Naive B cell (primary cell): ENCODE measurements around the gene MEIS2. TPM values are rescaled to one million over a fixed set of nuclear protein-coding genes. Genes with fewer than 3 reads are reported as not detected.

Source experiments
- ATAC-seq, 2 donors: fragments of 150-1000 bp; cut with Tn5 transposase; 2 replicates each; pipeline ENCODE4 v1.10.0; 2021; ENCODE audit warnings: low read depth in 2 of 2, mild to moderate bottlenecking in 2 of 2, moderate library complexity in 2 of 2
- DNase-seq: peaks from one replicate; pipeline ENCODE4 v3.0.0; 2022
- H3K27ac Mint-ChIP-seq, 6 donors: one replicate each; pipeline ENCODE4 v1.8.0; 2020 to 2022; ENCODE audit warnings: mild to moderate bottlenecking in 6 of 6, mixed read lengths in 6 of 6, moderate library complexity in 5 of 6, inconsistent platforms in 2 of 6
- H3K27me3 Mint-ChIP-seq, 3 donors: one replicate each; pipeline ENCODE4 v1.8.0; 2021 to 2022; ENCODE audit warnings: mixed read lengths in 3 of 3, mild to moderate bottlenecking in 1 of 3
- H3K36me3 Mint-ChIP-seq, 2 donors: one replicate each; pipeline ENCODE4 v1.8.0; 2020 to 2022; ENCODE audit warnings: mixed read lengths in 2 of 2, inconsistent platforms in 1 of 2, mild to moderate bottlenecking in 1 of 2
- H3K4me1 Mint-ChIP-seq, 3 donors: one replicate each; pipeline ENCODE4 v1.8.0; 2020 to 2022; ENCODE audit warnings: mixed read lengths in 3 of 3, inconsistent platforms in 1 of 3, mild to moderate bottlenecking in 1 of 3, moderate library complexity in 1 of 3
- H3K4me3 Mint-ChIP-seq, 8 donors: one replicate each; pipeline ENCODE4 v1.8.0; 2020 to 2022; ENCODE audit warnings: mild to moderate bottlenecking in 8 of 8, mixed read lengths in 8 of 8, moderate library complexity in 8 of 8, inconsistent platforms in 2 of 8
- H3K9me3 Mint-ChIP-seq, 7 donors: one replicate each; pipeline ENCODE4 v1.8.0; 2020 to 2022; ENCODE audit warnings: mixed read lengths in 7 of 7, mild to moderate bottlenecking in 5 of 7, inconsistent platforms in 2 of 7, moderate library complexity in 1 of 7
- polyA plus RNA-seq, 6 donors: library from polyadenylated mRNA; unstranded; fragments of 300-500 nt; fragmentation: Illumina TruSeq; gene quantifications; one replicate each; pipeline ENCODE4 v1.2.3, GENCODE V29; 2021; ENCODE audit warnings: low read depth in 6 of 6

Gene MEIS2
- polyA plus RNA-seq, 6 donors from 2014 or later: not detected

DNA sequence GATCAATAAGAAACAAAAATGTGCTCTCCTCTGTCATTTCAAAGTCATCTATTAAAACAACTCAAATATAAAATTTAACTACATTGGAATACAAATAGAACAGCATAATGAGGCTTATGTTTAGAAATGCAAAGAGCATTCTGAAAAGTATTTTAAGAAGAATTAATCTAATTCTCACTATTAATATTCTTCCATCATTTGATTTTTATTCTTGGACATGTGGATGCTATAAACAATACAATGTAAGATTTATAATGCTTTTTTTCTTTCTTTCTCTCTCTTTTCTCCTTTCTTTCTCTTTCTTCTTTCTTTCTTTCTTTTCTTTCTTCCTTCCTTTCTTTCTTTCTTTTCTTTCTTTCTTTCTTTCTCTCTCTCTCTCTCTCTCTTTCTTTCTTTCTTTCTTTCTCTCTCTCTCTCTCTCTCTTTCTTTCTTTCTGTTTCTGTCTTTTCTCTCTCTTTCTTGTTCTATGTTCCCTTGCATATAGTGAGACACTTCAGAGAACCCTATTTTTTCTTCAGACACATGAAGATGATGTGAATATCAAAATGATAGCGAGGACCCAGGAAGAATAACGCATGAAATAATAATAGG lies 32.6 kb upstream of the MEIS2 start:
- Mint-ChIP-seq H3K27ac (peak overlapping the region in 1 of 6 donors; percentile 34), H3K4me1 (no peaks in the 10 kb centered on the region), H3K36me3 (no peaks in the 10 kb centered on the region), H3K27me3 (peaks cover 4 to 10% (median 8%) of the 10 kb centered on the region in 3 donors), H3K9me3 (no peaks in the 10 kb centered on the region), H3K4me3 (no peak overlapping the region)
- ATAC-seq (no peak), DNase-seq (no peak)

GRCh38 chr15:37131621-37132020 lies 31.3 kb upstream of the MEIS2 start:
- no peaks in the 10 kb centered on the region for H3K9me3 Mint-ChIP-seq
- no peak overlapping the region for H3K4me3 Mint-ChIP-seq
- no peaks in the 10 kb centered on the region for H3K36me3 Mint-ChIP-seq
- peaks cover 4 to 10% (median 8%) of the 10 kb centered on the region in 3 donors for H3K27me3 Mint-ChIP-seq
- no peak for DNase-seq
- ATAC-seq: no peak
- H3K27ac Mint-ChIP-seq: no peak overlapping the region
- H3K4me1 Mint-ChIP-seq: no peaks in the 10 kb centered on the region

- Mint-ChIP-seq H3K4me1 (no peaks in the 10 kb centered on the region), H3K36me3 (no peaks in the 10 kb centered on the region), H3K9me3 (no peaks in the 10 kb centered on the region), H3K4me3 (no peak overlapping the region), H3K27ac (no peak overlapping the region), H3K27me3 (peaks cover 4 to 8% (median 4%) of the 10 kb centered on the region in 3 donors)
- no peak for ATAC-seq
- DNase-seq: no peak
These were observed 30.0 kb upstream of the MEIS2 start for GRCh38 chr15:37130356-37130755.

DNA sequence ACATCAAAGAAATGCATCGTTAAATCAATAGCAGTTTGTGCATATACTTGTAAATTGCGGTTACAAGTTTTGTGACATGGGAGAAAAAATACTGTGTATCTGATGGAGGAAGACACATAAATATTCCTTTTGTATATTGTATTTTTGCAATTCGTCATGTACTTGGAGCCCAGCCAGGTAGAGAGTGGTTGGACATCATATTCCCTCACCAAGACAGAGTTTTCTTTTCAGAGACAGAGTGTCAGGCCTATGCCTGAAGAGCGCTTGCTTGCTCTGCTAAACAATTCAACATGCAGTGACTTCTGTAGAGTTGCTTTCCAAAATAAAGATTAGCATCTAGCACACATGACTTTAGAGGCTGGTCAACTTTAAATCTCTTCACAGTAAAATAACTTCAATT lies 24.8 kb upstream of the MEIS2 start:
- H3K27me3 Mint-ChIP-seq: peaks cover 0 to 11% (median 11%) of the 10 kb centered on the region in 3 donors

DNA sequence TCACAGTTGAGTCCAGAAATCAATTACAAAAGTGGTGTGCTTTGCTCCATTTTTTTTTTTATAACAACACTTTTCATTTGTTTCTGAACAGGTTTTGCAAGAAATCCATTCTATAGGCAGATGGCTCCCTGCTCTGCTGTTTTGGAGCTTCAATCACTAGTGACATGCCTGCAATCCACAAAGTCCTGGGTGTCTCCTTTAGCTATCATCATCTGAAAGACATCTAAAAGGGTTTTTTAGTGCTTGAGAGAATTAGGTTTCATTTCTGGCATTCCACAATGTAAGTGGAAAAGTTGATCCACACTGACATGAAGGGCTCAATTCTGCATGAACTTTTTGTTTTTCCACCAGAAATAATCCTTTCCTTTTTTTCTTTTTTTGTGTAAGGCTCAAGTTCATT lies 24.0 kb upstream of the MEIS2 start:
- ATAC-seq: no peak
- Mint-ChIP-seq H3K27me3 (peaks cover 0 to 11% (median 7%) of the 10 kb centered on the region in 3 donors), H3K4me3 (no peak overlapping the region), H3K9me3 (no peaks in the 10 kb centered on the region), H3K36me3 (no peaks in the 10 kb centered on the region), H3K27ac (no peak overlapping the region), H3K4me1 (no peaks in the 10 kb centered on the region)
- no peak for DNase-seq

More for the DNA sequence above, 24.8 kb upstream of the MEIS2 start:
- Mint-ChIP-seq H3K27ac (no peak overlapping the region), H3K36me3 (no peaks in the 10 kb centered on the region), H3K4me1 (no peaks in the 10 kb centered on the region), H3K9me3 (no peaks in the 10 kb centered on the region), H3K4me3 (no peak overlapping the region)
- DNase-seq (no peak), ATAC-seq (no peak)

DNA sequence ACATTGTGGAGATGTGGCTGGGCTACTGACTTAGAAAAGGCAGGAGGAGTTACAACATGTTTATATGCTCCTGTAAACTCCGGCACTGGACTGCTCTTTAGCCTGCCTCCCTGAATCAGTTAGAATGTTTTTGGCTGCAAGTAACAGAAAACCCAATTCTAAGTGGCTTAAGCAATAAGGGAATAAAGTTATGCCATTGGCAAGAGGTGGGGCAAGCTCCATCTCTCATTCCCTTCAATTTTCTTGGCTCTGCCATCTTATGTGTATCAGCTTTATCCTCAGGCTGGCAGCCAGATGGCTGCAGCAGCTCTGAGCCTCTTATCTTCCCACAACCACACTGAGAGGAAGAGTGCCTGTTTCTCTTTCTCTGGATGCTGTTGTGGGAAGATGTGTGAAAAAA lies 22.4 kb upstream of the MEIS2 start:
- ATAC-seq (no peak), DNase-seq (no peak)
- no peaks in the 10 kb centered on the region for H3K4me1 Mint-ChIP-seq
- H3K27me3 Mint-ChIP-seq: peaks cover 0 to 11% (median 7%) of the 10 kb centered on the region in 3 donors
- H3K27ac Mint-ChIP-seq: no peak overlapping the region
- H3K9me3 Mint-ChIP-seq: no peaks in the 10 kb centered on the region
- H3K36me3 Mint-ChIP-seq: no peaks in the 10 kb centered on the region
- no peak overlapping the region for H3K4me3 Mint-ChIP-seq

DNA sequence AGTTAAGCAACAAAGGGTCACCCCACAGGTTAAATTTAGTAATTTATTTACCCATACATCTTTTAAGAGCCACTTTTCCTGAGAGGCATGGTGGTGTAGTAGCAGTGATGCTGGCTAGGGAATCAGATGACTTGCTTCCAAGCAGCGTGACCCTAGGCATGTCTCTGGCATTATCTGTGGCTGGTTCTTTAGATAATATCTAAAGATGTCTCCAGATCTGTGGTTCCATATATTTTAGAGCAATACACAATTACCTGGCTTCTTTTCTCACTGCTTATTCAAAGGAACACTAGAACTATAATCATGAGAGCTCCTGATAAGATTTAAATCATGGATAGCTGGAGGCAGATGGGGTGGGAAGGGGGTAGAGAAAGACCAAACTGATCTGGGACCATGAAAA lies 21.1 kb upstream of the MEIS2 start:
- peaks cover 8 to 12% (median 11%) of the 10 kb centered on the region in 3 donors for H3K27me3 Mint-ChIP-seq
- no peak overlapping the region for H3K4me3 Mint-ChIP-seq
- H3K9me3 Mint-ChIP-seq: peaks cover 0 to 3% (median 0%) of the 10 kb centered on the region in 7 donors
- H3K36me3 Mint-ChIP-seq: no peaks in the 10 kb centered on the region
- ATAC-seq (no peak), DNase-seq (no peak)
- no peaks in the 10 kb centered on the region for H3K4me1 Mint-ChIP-seq
- no peak overlapping the region for H3K27ac Mint-ChIP-seq

- Mint-ChIP-seq H3K27ac (no peak overlapping the region), H3K9me3 (peaks cover 0 to 13% (median 3%) of the 10 kb centered on the region in 7 donors), H3K4me1 (no peaks in the 10 kb centered on the region), H3K36me3 (peaks cover 0 to under 1% of the 10 kb centered on the region in 2 donors), H3K27me3 (peaks cover 30 to 38% (median 33%) of the 10 kb centered on the region in 3 donors), H3K4me3 (no peak overlapping the region)
- DNase-seq (no peak), ATAC-seq (no peak)
These were observed 16.7 kb upstream of the MEIS2 start for GRCh38 chr15:37117030-37117429.

DNA sequence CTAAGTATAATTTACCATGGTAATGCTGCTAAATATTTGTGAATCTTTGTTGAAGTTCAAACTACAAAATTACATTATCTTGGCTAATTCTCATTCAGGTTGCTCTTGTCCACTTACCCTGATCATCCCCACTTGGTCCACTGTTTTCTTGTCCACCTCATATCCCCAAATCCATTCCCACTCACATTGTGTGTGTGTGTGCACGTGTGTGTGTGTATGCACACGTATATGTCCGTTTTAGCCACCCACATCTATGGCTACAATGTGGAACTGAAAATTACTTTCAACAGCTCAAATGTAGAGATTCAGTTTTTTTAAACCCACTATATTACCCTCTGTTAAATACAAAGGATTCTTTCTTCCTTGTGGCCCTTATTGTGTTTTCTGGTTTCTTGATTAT lies 15.2 kb upstream of the MEIS2 start:
- DNase-seq (no peak), ATAC-seq (no peak)
- Mint-ChIP-seq H3K9me3 (peaks cover 0 to 16% (median 7%) of the 10 kb centered on the region in 7 donors), H3K4me3 (no peak overlapping the region), H3K4me1 (peaks cover 3 to 13% (median 10%) of the 10 kb centered on the region in 3 donors), H3K36me3 (peaks cover 0 to 12% of the 10 kb centered on the region in 2 donors), H3K27me3 (peaks cover 45 to 47% (median 45%) of the 10 kb centered on the region in 3 donors), H3K27ac (no peak overlapping the region)

- DNase-seq (no peak), ATAC-seq (no peak)
- Mint-ChIP-seq H3K36me3 (peaks cover 0 to 12% of the 10 kb centered on the region in 2 donors), H3K4me1 (peaks cover 12 to 23% (median 15%) of the 10 kb centered on the region in 3 donors), H3K9me3 (peaks cover 0 to 35% (median 9%) of the 10 kb centered on the region in 7 donors), H3K4me3 (no peak overlapping the region), H3K27me3 (peaks cover 65 to 67% (median 65%) of the 10 kb centered on the region in 3 donors), H3K27ac (no peak overlapping the region)
These were observed 12.8 kb upstream of the MEIS2 start for GRCh38 chr15:37112971-37113670.

DNA sequence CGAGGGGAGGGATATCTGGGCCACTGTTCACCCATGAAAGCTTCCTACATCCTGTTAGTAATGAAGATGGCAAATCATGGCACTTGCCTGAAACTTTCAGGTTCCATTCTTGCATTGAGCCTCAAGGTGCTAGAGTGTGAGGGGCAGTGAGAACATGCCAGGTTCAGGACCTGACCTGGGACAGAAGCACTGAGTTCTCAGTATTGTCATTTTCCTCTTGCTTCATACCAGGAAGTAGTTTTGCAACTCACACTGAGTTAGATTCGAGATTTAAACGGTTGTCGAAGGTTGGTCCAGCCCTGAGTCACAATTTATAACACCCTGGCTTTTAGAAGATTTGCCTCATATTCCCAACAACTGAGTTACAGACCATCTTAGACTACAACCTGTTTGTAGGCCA lies 11.8 kb upstream of the MEIS2 start:
- ATAC-seq: no peak
- peaks cover 15 to 23% (median 15%) of the 10 kb centered on the region in 3 donors for H3K4me1 Mint-ChIP-seq
- H3K9me3 Mint-ChIP-seq: peaks cover 0 to 42% (median 12%) of the 10 kb centered on the region in 7 donors
- H3K27ac Mint-ChIP-seq: no peak overlapping the region
- peak overlapping the region in 2 of 8 donors; percentile 19 to 54 for H3K4me3 Mint-ChIP-seq
- DNase-seq: no peak
- H3K27me3 Mint-ChIP-seq: peaks cover 73 to 75% (median 74%) of the 10 kb centered on the region in 3 donors
- H3K36me3 Mint-ChIP-seq: peaks cover 0 to 19% of the 10 kb centered on the region in 2 donors

- Mint-ChIP-seq H3K27ac (peak overlapping the region in 1 of 6 donors; percentile 75), H3K4me1 (peaks cover 15 to 26% (median 15%) of the 10 kb centered on the region in 3 donors), H3K36me3 (peaks cover 0 to 20% of the 10 kb centered on the region in 2 donors), H3K4me3 (peak overlapping the region in 6 of 8 donors; percentile 9 to 85 (median 38)), H3K9me3 (peaks cover 0 to 46% (median 12%) of the 10 kb centered on the region in 7 donors), H3K27me3 (peaks cover 76 to 83% (median 77%) of the 10 kb centered on the region in 3 donors)
- ATAC-seq: no peak
- no peak for DNase-seq
These were observed 11.0 kb upstream of the MEIS2 start for GRCh38 chr15:37111427-37111717.

DNA sequence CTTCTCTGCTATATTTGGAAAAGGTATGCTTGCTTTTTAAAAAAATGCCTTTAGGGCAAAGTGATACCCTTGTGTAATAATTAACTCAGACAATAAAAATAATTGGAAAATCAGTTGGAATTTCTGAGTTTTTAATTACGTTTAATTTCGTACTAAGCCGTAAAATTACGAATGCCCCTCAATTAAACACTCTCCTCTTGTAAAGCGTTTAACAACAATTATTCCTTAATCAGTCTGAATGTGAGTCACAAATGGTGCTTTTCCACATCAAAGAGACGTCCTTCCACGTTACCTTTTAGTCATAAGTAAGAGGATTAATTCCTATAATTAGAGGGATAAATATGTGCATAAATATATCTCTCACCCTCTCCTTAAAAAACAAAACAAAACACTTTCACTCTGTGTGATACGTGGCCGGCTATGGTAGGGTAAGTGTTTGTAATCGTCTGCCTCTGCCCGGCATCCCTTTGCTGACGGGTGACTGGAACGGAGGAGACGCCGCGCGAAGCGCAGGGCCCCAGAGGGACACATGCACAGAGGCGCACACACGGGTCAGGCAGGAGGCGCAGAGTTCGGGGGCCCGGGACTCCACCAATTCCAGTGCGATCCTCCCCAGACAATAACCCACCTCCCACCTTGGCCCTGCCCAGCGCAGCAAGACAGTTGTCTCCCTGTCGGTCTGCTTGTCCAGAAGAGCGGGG lies 9.7 kb upstream of the MEIS2 start:
- Mint-ChIP-seq H3K36me3 (peaks cover 6 to 20% of the 10 kb centered on the region in 2 donors), H3K27ac (no peak overlapping the region), H3K27me3 (peaks cover 82 to 88% (median 87%) of the 10 kb centered on the region in 3 donors), H3K9me3 (peaks cover 0 to 35% (median 10%) of the 10 kb centered on the region in 7 donors), H3K4me3 (peak overlapping the region in 6 of 8 donors; percentile 43 to 85 (median 58)), H3K4me1 (peaks cover 15 to 26% (median 15%) of the 10 kb centered on the region in 3 donors)
- DNase-seq: no peak
- no peak for ATAC-seq
